Islet precursor cell (in vitro differentiated cells): ENCODE results near the gene MEIOC.
"Not testable (repeated sequence)": the region's sequence is repeated elsewhere in the genome, so short reads cannot be mapped to it uniquely, and the experiment has no call there.

Source experiments
- DNase-seq: peaks from one replicate; pipeline ENCODE4 v3.0.0-alpha.2; 2018

The MEIOC gene

DNA sequence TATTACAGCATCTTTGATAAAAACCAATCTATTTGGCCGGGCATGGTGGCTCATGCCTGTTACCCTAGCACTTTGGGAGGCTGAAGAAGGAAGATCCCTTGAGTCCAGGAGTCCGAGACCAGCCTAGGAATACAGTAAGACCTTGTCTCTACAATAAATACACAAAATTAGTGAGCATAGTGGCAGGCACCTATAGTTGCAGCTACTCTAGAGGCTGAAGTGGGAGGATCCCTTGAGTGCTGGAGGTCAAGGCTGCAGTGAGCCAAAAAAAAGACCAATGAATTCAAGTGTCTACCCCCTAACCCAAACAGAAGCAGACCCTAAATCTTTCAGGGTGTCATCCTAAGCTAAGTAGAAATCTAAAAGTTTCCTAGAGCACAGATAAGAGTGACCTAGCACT lies 7.3 kb upstream of the MEIOC start:
- no peak for DNase-seq

DNA sequence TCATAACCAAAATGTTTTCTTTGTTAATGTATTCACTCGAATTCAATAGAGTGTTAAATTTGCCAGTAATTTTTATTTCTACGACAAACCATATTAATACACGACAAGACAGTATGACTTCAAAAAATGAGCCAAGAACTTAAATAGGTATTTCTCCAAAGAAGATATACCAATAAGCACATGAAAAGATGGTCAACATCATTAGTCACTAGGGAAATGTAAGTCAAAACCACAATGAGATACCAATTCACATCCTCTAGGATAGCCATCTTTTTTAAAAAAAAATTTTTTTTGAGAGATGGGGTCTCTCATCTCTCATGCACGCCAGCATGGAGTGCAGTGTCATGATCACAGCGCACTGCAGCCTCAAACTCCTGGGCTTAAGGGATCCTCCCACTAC lies 5.0 kb upstream of the MEIOC start:
- DNase-seq, result no peak

GRCh38 chr17:44652727-44653126 lies 3.5 kb upstream of the MEIOC start:
- no peak for DNase-seq

DNA sequence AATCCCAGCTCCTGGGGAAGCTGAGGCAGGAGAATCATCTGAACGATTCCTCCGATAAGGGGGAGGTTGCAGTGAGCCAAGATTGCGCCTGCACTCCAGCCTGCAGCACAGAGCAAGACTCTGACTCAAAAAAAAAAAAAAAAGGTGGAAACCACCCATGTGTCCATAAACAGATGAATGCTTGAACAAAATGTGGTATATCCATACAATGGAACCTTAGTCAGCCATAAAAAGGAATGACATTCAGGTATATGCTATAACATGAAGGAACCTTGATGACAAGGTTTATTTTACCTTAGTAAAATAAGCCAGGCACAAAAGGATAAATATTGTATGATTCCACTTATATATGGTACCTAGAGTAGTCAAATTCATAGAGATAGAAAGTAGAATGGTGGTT lies 2.9 kb upstream of the MEIOC start:
- DNase-seq, result no peak

DNA sequence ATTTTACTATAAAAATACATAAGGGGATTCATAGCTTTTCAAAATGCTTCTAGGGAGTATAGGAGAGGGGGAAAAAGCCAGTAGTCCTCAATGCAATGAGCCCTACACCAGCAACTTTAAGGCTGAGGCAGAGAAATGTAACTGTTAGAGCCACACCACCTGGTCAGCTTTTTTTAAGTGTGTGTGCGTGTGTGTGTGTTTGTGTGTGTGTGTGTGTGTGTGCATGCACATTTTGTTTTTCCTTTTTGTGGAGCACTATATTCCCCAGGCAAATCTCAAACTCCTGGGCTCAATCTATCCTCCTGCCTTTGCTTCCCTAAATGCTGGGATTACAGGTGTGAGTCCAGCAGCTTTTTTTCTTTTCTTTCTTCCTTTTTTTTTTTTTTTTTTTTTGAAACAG lies 2.3 kb upstream of the MEIOC start:
- no peak for DNase-seq

DNA sequence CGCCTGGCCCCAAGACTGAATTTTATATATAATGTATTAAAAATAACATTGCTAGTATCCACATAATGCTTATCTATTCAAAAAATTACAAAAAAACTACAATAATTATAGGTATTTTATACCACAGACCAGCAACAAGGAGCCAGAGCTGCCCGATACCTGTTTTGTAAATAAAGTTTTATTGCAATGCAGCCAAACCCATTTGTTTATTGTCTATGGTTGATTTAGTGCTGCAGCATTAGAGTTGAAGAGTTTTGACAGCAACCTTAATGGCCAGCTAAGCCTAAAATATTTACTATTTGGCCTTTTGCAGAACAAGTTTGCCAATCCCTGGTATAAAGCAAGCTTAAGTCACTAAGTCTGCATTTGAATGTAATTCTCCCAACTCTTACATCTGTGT lies 5.6 kb downstream of the MEIOC start:
- no peak for DNase-seq

- DNase-seq, result no peak
Observed at GRCh38 chr17:44663095-44663494, 6.8 kb downstream of the MEIOC start.

- no peak for DNase-seq
Observed at GRCh38 chr17:44664867-44665266, 8.6 kb downstream of the MEIOC start.

- no peak for DNase-seq
Observed at GRCh38 chr17:44666006-44666405, 9.7 kb downstream of the MEIOC start.

- DNase-seq, result no peak
Observed at GRCh38 chr17:44672479-44673093, 16.3 kb downstream of the MEIOC start.

- no peak for DNase-seq
Observed at GRCh38 chr17:44673893-44674292, 17.6 kb downstream of the MEIOC start.

DNA sequence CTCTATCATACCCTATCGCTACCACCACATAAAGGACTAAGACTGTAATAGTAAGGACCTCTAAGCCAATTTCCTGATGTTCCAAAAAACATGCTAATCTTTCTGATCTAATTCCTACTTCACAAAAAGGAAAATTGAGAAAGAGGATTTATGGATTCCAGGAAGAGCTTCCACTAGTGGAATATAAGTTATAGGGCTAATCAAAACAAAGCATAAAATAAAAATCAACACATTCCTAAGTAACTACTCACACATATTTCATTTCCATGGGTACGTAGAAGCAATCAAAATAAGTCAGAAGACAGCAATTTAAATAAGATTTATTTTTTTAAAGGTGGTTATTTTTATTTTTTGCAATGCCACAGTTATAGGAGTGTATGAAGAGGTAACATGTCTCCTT lies 20.9 kb downstream of the MEIOC start:
- no peak for DNase-seq

DNA sequence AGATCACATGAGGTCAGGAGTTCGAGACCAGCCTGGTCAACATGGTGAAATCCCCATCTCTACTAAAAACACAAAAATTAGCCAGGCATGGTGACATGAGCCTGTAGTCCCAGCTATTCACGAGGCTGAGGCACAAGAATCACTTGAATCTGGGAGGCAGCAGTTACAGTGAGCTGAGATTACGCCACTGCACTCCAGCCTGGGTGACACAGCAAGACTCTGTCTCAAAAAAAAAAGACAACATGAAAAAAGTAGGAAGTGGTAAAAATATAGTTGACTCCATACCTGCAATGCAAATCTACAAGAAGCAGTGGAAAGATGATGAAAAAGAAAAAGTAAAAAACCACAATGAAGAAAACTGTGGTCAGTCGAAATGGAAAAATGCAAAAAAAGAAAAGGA lies 27.0 kb downstream of the MEIOC start:
- not testable (repeated sequence) for DNase-seq

GRCh38 chr17:44687756-44688155 lies 31.5 kb downstream of the MEIOC start:
- DNase-seq, result no peak

DNA sequence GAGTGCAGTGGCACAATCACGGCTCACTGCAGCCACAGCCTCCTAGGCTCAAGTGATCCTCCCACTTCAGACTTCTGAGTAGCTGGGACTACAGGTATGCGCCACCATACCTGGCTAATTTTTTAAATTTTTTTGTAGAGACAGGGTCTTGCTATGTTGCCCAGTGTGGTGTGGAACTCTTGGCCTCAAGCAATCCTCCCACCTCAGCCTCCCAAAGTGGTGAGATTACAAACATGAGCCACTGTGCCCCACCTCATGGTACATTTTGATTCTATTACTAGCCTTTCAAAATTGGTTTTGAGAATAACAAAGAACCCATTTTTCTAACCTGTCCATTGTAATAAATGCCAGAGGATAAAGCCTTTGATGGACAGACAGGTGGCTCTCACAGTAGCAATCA lies 31.9 kb downstream of the MEIOC start:
- DNase-seq, result peak; percentile 16

GRCh38 chr17:44688675-44689476 lies 32.6 kb downstream of the MEIOC start:
- no peak for DNase-seq

DNA sequence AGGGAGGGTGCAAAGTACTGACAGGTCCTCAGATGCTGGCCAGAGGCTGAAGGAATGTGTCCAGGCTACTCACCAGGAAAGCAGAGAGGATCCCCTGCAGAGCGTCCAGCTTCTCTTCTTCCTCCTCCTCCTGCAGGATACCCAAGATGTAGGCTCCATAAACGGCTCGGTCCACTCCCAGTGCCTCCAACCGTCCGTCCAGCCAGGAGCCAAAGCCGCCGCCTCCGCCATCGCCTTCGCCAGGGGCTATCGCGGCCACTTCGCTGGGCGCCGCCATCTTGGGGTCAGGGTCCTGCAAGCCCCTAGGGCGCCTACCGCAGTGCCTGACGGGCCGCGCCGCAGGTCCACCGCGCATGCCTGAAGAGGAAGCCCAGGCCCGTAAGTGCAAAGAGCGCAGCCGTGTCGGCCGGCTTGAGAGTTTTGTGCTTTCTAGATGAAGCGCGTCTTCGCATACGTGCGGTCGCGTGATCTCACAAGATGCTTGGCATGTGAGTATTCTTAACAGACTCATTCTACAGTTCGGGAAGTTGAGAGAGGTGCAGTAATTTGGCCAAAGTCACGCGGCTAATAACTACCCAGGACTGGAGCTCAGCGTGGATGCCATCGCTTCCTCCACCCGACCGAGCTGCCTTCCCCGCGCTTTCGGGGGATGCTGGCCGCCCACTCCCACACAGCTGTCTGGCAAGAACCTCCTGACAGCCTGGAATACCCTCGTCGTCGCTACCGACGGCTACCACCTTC lies 33.4 kb downstream of the MEIOC start, which contains the start of gene CCDC43:
Gene CCDC43, minus strand, starts transcription at position 300 of the 741 bp plus-strand sequence. Its CDS starts 23 bp downstream, at position 277.
- DNase-seq, result peak; percentile 99

GRCh38 chr17:44690746-44691306 lies 34.6 kb downstream of the MEIOC start:
- peak; percentile 67 for DNase-seq

GRCh38 chr17:44693609-44694008 lies 37.3 kb downstream of the MEIOC start:
- no peak for DNase-seq

DNA sequence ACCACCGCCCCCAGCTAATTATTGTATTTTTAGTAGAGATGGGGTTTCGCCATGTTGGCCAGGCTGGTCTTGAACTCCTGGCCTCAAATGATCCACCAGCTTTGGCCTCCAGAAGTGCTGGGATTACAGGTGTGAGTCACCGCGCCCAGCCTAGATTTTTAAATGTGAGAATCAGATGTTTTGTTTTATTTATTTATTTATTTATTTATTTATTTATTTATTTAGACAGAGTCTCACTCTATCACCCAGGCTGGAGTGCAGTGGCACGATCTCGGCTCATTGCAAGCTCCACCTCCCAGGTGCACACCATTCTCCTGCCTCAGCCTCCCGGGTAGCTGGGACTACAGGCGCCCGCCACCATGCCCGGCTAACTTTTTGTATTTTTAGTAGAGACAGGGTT lies 44.0 kb downstream of the MEIOC start:
- DNase-seq, result peak; percentile 7

GRCh38 chr17:44707755-44708400 lies 51.6 kb downstream of the MEIOC start:
- no peak for DNase-seq

GRCh38 chr17:44708401-44709263 lies 52.4 kb downstream of the MEIOC start, which contains the start of gene DBF4B:
DBF4B (plus strand) TSS chr17:44708665; CDS start chr17:44708821, 156 bp downstream.
- peak; percentile 92 for DNase-seq
